GM19467 (cell line): ENCODE data around the gene NMT1.

Experiments used
- ATAC-seq: cut with Tn5 transposase; IDR thresholded peaks from one replicate; pipeline ENCODE4 v1.9.1; 2021; ENCODE audit warnings: mild to moderate bottlenecking, moderate library complexity; ENCODE audit not compliant: unreplicated experiment

The NMT1 gene

GRCh38 chr17:45149037-45149668 lies 88.0 kb downstream of the NMT1 start:
- peak; percentile 24 for ATAC-seq

GRCh38 chr17:45149669-45150664 lies 88.8 kb downstream of the NMT1 start:
- ATAC-seq, result no peak

- no peak for ATAC-seq
Measured at GRCh38 chr17:45150911-45151809, 90.0 kb downstream of the NMT1 start.

GRCh38 chr17:45155029-45155428 lies 93.9 kb downstream of the NMT1 start:
- ATAC-seq, result no peak

- no peak for ATAC-seq
Measured at GRCh38 chr17:45155483-45155882, 94.4 kb downstream of the NMT1 start.

GRCh38 chr17:45156242-45156641 lies 95.1 kb downstream of the NMT1 start:
- ATAC-seq, result no peak
